Lower lobe of right lung (tissue), 2 donors: Measurements from ENCODE around the gene PARS2. TPM values are rescaled to one million over a fixed set of nuclear protein-coding genes. Genes with fewer than 3 reads are reported as not detected.

Experiments
- ATAC-seq, 2 donors: fragments of 200-7000 bp; cut with Tn5 transposase; one replicate each; pipeline ENCODE4 v1.9.1; 2020 to 2022; ENCODE audit warnings: mild to moderate bottlenecking in 2 of 2, moderate library complexity in 2 of 2
- DNase-seq: peaks from one replicate; pipeline ENCODE4 v3.0.0-alpha.2; 2020
- H3K27ac ChIP-seq: fragments of 200-600 bp; one replicate; pipeline ENCODE4 v1.8.0; 2022
- H3K27me3 ChIP-seq: fragments of 200-600 bp; one replicate; pipeline ENCODE4 v1.8.0; 2022; ENCODE audit warnings: low read depth
- H3K36me3 ChIP-seq: fragments of 200-600 bp; one replicate; pipeline ENCODE4 v1.8.0; 2022; ENCODE audit warnings: mild to moderate bottlenecking
- H3K4me1 ChIP-seq: fragments of 200-600 bp; one replicate; pipeline ENCODE4 v1.8.0; 2022
- H3K4me3 ChIP-seq: fragments of 200-600 bp; one replicate; pipeline ENCODE4 v1.8.0; 2022; ENCODE audit warnings: mild to moderate bottlenecking
- H3K9me3 ChIP-seq: fragments of 200-600 bp; one replicate; pipeline ENCODE4 v1.8.0; 2022
- intact Hi-C: fragments of 100-400 bp; cut with DNase I; formaldehyde crosslinking; loops from one replicate; pipeline ENCODE4 v1.11.0; 2022
- total RNA-seq: library from RNA; stranded (reverse); fragmentation: NEBNext Ultra II Directional; extraction: Animal tissue kit (Norgen Biotek cat#: 25700); gene quantifications from one replicate; pipeline ENCODE4 v1.2.1, GENCODE V29; 2021
- TF ChIP-seq, protein P1 (sequence below): fragments of 200-600 bp; IDR thresholded peaks from one replicate; pipeline ENCODE4 v1.8.0; 2022; ENCODE audit warnings: antibody characterized with exemption, mild to moderate bottlenecking
- donor health status: DM: no; HTN: yes; CAD: no; lungs with severe emphysema.

The PARS2 gene
- total RNA-seq, 1 donor from 2014 or later: 3.3 TPM

DNA sequence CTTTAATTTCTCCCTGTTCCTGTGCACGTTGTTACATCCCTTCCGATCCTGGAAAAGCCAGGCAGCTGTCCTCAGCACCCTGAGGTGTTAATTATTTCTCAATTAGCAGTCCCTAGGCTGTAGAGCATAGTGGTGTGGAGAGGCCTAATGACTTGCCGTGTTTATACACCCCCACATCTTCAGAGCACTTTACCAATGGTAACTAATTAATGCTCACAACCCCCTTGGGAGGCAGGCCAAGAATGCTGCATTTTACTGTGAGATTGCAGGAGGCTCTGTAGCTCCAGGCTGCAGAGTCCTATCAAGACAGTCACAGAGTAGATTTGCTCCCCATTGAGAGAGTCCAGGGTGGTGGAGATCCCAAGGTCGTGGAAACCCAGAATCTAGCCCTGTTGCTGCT lies 2.4 kb upstream of the PARS2 start:
- DNase-seq: no peak
- H3K27me3 ChIP-seq: no peaks in the 10 kb centered on the region
- H3K4me1 ChIP-seq: peaks cover 11% of the 10 kb centered on the region
- no peak overlapping the region for H3K27ac ChIP-seq
- H3K9me3 ChIP-seq: no peaks in the 10 kb centered on the region
- H3K4me3 ChIP-seq: no peak overlapping the region
- no peaks in the 10 kb centered on the region for H3K36me3 ChIP-seq
- TF ChIP-seq, protein P1, sequence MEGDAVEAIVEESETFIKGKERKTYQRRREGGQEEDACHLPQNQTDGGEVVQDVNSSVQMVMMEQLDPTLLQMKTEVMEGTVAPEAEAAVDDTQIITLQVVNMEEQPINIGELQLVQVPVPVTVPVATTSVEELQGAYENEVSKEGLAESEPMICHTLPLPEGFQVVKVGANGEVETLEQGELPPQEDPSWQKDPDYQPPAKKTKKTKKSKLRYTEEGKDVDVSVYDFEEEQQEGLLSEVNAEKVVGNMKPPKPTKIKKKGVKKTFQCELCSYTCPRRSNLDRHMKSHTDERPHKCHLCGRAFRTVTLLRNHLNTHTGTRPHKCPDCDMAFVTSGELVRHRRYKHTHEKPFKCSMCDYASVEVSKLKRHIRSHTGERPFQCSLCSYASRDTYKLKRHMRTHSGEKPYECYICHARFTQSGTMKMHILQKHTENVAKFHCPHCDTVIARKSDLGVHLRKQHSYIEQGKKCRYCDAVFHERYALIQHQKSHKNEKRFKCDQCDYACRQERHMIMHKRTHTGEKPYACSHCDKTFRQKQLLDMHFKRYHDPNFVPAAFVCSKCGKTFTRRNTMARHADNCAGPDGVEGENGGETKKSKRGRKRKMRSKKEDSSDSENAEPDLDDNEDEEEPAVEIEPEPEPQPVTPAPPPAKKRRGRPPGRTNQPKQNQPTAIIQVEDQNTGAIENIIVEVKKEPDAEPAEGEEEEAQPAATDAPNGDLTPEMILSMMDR: no peak
- ATAC-seq: no peak
- intact Hi-C loops: no loop called here

GRCh38 chr1:54764922-54765561 lies 719 bp upstream of the PARS2 start:
- Histone ChIP-seq H3K36me3 (no peaks in the 10 kb centered on the region), H3K27ac (peak overlapping the region; percentile 59), H3K4me3 (peak overlapping the region; percentile 72), H3K27me3 (no peaks in the 10 kb centered on the region), H3K4me1 (peaks cover 11% of the 10 kb centered on the region), H3K9me3 (no peaks in the 10 kb centered on the region)
- TF ChIP-seq, protein P1: no peak
- ATAC-seq (peak; percentile 1 to 41), DNase-seq (no peak)
- intact Hi-C loops: no loop called here

- no peaks in the 10 kb centered on the region for H3K27me3 ChIP-seq
- H3K4me1 ChIP-seq: peaks cover 11% of the 10 kb centered on the region
- peak overlapping the region; percentile 57 for H3K27ac ChIP-seq
- peak overlapping the region; percentile 72 for H3K4me3 ChIP-seq
- intact Hi-C loops: no loop called here
- DNase-seq (no peak), ATAC-seq (no peak)
- peaks cover 1% of the 10 kb centered on the region for H3K36me3 ChIP-seq
- TF ChIP-seq, protein P1: no peak
- H3K9me3 ChIP-seq: no peaks in the 10 kb centered on the region
Measured at GRCh38 chr1:54763816-54764132, 549 bp downstream of the PARS2 start.

GRCh38 chr1:54758678-54759348 lies 5.5 kb downstream of the PARS2 start:
- peaks cover 9% of the 10 kb centered on the region for H3K4me1 ChIP-seq
- no peaks in the 10 kb centered on the region for H3K27me3 ChIP-seq
- H3K9me3 ChIP-seq: no peaks in the 10 kb centered on the region
- peaks cover 22% of the 10 kb centered on the region for H3K36me3 ChIP-seq
- H3K4me3 ChIP-seq: no peak overlapping the region
- no peak for ATAC-seq
- intact Hi-C loops: no loop called here
- H3K27ac ChIP-seq: no peak overlapping the region
- TF ChIP-seq, protein P1: no peak
- no peak for DNase-seq

- Histone ChIP-seq H3K9me3 (no peaks in the 10 kb centered on the region), H3K4me3 (no peak overlapping the region), H3K36me3 (peaks cover 22% of the 10 kb centered on the region), H3K4me1 (no peaks in the 10 kb centered on the region), H3K27me3 (no peaks in the 10 kb centered on the region), H3K27ac (no peak overlapping the region)
- DNase-seq (no peak), ATAC-seq (no peak)
- TF ChIP-seq, protein P1: no peak
- intact Hi-C loops: no loop called here
Measured at GRCh38 chr1:54757833-54758232, 6.5 kb downstream of the PARS2 start.
